Cardiac muscle cell (in vitro differentiated cells and primary cell): Measurements from ENCODE around the gene ZDHHC20. TPM values are rescaled to one million over a fixed set of nuclear protein-coding genes. Genes with fewer than 3 reads are reported as not detected.
A peak's percentile ranks its signal among the peaks of the same experiment; 100 is the strongest.
"Not testable (repeated sequence)": the region's sequence is repeated elsewhere in the genome, so short reads cannot be mapped to it uniquely, and the experiment has no call there.

ENCODE experiments used
- DNase-seq, 2 donors: peaks; one replicate each; pipeline versions ENCODE4 v3.0.0 to v3.0.0-alpha.2; 2010 to 2017; ENCODE audit warnings: low read depth in 1 of 2, low spot score in 1 of 2
- H3K27ac ChIP-seq: fragments of 200-600 bp; sonication (generic); 2 replicates; pipeline ENCODE4 v1.5.1; 2016
- H3K27me3 ChIP-seq: fragments of 200-600 bp; sonication (generic); 2 replicates; pipeline ENCODE4 v1.6.0; 2016; ENCODE audit warnings: control low read depth
- H3K36me3 ChIP-seq: fragments of 200-600 bp; sonication (generic); 2 replicates; pipeline ENCODE4 v1.5.1; 2016; ENCODE audit warnings: control low read depth
- H3K4me1 ChIP-seq: fragments of 200-600 bp; sonication (generic); 2 replicates; pipeline ENCODE4 v1.8.1; 2017; ENCODE audit warnings: low read depth, mild to moderate bottlenecking, mixed run types
- H3K4me3 ChIP-seq: fragments of 200-600 bp; sonication (generic); 2 replicates; pipeline ENCODE4 v1.5.1; 2016; ENCODE audit warnings: mild to moderate bottlenecking
- H3K9me3 ChIP-seq: fragments of 200-600 bp; sonication (generic); 2 replicates; pipeline ENCODE4 v1.5.1; 2017; ENCODE audit warnings: low read depth, mild to moderate bottlenecking, control low read depth
- polyA plus RNA-seq: library from polyadenylated mRNA; unstranded; fragments of >200 nt; fragmentation: Nextera tagmentation; extraction: Ambion mirVana; gene quantifications from 2 replicates; pipeline ENCODE4 v1.2.1, GENCODE V29; 2016
- total RNA-seq: library from RNA; depleted of rRNA; stranded (reverse); fragments of >200 nt; gene quantifications from 2 replicates; pipeline ENCODE4 v1.2.3, GENCODE V29; 2016
- TF ChIP-seq, protein P1 (sequence below): IDR thresholded peaks from 2 replicates; pipeline ENCODE4 v1.5.1; 2012; ENCODE audit warnings: low read depth, mild to moderate bottlenecking, low read length

The ZDHHC20 gene
- total and polyA plus RNA-seq, 2 experiments from 2014 or later = 28.8 to 38.5 TPM

DNA sequence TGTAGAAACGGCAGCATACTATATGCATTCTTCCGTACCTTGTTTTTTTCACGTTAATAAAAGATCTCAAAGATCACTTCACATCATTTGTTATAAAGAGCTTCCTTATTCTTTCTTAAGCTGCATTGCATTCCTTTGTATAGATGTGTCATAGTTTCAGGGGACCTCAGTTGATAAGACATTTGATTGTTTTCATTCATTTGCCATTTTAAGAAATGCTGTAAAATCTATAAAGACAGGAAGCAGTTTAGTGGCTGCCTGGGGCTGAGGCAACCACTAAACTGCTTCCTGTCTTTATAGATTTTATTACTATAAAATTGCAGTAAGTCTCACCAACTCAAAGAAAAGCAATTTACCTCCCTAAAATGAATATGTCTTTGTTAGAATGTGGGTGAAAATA, 59.4 kb downstream of the ZDHHC20 start:
- H3K27ac ChIP-seq = no peak overlapping the region

DNA sequence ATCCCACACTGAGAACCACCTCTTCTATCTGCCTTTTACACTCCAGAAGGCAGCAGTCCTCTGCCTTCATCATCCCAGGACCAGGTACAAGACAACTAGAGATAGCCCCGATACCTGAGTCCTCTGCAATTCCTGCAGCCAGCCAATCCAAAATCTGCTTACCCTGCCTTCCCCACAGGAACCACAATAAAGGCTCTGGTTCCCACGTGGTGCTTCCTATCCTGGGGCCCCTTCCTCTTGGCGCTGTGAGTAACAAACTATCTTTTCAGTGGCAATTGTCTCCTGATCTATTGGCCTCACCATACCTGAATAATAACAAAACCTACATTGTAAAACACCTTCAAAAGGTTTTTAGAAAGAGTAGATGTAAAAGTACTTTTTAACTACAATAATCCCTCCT, 63.1 kb downstream of the ZDHHC20 start:
- H3K4me1 ChIP-seq = no peaks in the 10 kb centered on the region
- TF ChIP-seq, protein P1, sequence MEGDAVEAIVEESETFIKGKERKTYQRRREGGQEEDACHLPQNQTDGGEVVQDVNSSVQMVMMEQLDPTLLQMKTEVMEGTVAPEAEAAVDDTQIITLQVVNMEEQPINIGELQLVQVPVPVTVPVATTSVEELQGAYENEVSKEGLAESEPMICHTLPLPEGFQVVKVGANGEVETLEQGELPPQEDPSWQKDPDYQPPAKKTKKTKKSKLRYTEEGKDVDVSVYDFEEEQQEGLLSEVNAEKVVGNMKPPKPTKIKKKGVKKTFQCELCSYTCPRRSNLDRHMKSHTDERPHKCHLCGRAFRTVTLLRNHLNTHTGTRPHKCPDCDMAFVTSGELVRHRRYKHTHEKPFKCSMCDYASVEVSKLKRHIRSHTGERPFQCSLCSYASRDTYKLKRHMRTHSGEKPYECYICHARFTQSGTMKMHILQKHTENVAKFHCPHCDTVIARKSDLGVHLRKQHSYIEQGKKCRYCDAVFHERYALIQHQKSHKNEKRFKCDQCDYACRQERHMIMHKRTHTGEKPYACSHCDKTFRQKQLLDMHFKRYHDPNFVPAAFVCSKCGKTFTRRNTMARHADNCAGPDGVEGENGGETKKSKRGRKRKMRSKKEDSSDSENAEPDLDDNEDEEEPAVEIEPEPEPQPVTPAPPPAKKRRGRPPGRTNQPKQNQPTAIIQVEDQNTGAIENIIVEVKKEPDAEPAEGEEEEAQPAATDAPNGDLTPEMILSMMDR = no peak
- H3K4me3 ChIP-seq = no peak overlapping the region
- H3K27ac ChIP-seq = no peak overlapping the region
- no peaks in the 10 kb centered on the region for H3K9me3 ChIP-seq
- peaks cover 14% of the 10 kb centered on the region for H3K36me3 ChIP-seq
- no peaks in the 10 kb centered on the region for H3K27me3 ChIP-seq
- no peak for DNase-seq

More for the DNA sequence above, 59.4 kb downstream of the ZDHHC20 start:
- Histone ChIP-seq H3K9me3 (no peaks in the 10 kb centered on the region), H3K4me3 (no peak overlapping the region), H3K27me3 (no peaks in the 10 kb centered on the region), H3K36me3 (peaks cover 17% of the 10 kb centered on the region), H3K4me1 (no peaks in the 10 kb centered on the region)
- TF ChIP-seq, protein P1 = no peak
- DNase-seq = peak in 1 of 2 donors; percentile 22

DNA sequence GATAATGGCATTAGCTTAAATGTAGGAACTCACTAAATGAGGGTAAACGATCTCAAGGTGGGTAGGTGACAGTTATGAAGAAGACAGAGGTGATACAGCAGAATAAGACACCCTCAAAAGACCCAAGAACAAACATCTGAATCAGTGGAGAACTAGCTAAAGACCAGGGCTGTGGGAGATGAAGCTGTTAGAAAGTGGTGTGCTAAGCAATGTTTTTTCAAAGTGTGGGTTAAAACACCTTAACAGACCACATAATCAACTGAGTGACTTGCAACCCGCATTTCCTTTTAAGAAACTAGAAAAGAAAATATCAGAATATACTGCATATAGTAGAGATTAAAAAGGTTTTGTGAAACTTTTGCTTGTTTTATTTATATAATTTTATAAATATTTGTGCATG, 70.0 kb downstream of the ZDHHC20 start:
- TF ChIP-seq, protein P1 = no peak
- no peaks in the 10 kb centered on the region for H3K9me3 ChIP-seq
- H3K27ac ChIP-seq = no peak overlapping the region
- peaks cover 27% of the 10 kb centered on the region for H3K36me3 ChIP-seq
- no peaks in the 10 kb centered on the region for H3K27me3 ChIP-seq
- no peak overlapping the region for H3K4me3 ChIP-seq
- no peak for DNase-seq
- no peaks in the 10 kb centered on the region for H3K4me1 ChIP-seq

DNA sequence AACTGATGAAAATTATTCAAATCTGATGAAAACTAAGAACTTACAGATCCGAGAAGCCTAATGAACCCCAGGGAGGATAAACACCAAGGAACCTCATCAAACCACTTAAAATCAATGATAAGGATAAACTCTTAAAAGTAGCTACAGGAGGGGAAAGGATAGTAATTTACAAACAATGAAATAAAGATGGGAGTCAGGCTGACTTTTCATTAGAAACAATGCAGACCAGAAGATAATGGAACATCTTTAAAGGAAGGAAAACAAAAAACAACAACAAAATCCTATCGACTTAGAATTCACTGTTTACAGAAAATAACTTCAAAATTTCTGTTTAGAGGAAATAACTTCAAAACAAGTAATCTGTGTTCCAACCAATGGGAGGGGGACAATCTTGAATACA, 73.4 kb downstream of the ZDHHC20 start:
- H3K9me3 ChIP-seq = no peaks in the 10 kb centered on the region
- no peak overlapping the region for H3K4me3 ChIP-seq
- no peak overlapping the region for H3K27ac ChIP-seq
- no peak for DNase-seq
- TF ChIP-seq, protein P1 = no peak
- no peaks in the 10 kb centered on the region for H3K4me1 ChIP-seq
- no peaks in the 10 kb centered on the region for H3K27me3 ChIP-seq
- peaks cover 38% of the 10 kb centered on the region for H3K36me3 ChIP-seq

DNA sequence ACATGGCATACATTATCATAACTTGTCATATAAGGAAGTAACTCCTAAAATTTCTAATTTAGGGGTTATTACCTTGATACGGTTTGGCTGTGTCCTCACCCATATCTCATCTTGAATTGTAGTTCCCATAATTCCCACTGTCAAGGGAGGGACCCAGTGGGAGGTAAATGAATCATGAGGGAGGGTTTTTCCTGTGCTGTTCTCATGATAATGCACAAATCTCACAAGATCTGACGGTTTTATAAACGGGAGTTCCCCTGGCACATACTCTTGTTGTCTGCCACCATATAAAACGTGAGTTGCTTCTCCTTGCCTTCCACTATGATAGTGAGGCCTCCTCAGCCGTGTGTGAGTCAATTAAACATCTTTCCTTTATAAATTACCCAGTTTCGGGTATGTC, 76.0 kb downstream of the ZDHHC20 start:
- Histone ChIP-seq H3K27ac (no peak overlapping the region), H3K4me3 (no peak overlapping the region), H3K4me1 (no peaks in the 10 kb centered on the region), H3K27me3 (no peaks in the 10 kb centered on the region), H3K9me3 (no peaks in the 10 kb centered on the region), H3K36me3 (peaks cover 40% of the 10 kb centered on the region)
- no peak for DNase-seq
- TF ChIP-seq, protein P1 = no peak

DNA sequence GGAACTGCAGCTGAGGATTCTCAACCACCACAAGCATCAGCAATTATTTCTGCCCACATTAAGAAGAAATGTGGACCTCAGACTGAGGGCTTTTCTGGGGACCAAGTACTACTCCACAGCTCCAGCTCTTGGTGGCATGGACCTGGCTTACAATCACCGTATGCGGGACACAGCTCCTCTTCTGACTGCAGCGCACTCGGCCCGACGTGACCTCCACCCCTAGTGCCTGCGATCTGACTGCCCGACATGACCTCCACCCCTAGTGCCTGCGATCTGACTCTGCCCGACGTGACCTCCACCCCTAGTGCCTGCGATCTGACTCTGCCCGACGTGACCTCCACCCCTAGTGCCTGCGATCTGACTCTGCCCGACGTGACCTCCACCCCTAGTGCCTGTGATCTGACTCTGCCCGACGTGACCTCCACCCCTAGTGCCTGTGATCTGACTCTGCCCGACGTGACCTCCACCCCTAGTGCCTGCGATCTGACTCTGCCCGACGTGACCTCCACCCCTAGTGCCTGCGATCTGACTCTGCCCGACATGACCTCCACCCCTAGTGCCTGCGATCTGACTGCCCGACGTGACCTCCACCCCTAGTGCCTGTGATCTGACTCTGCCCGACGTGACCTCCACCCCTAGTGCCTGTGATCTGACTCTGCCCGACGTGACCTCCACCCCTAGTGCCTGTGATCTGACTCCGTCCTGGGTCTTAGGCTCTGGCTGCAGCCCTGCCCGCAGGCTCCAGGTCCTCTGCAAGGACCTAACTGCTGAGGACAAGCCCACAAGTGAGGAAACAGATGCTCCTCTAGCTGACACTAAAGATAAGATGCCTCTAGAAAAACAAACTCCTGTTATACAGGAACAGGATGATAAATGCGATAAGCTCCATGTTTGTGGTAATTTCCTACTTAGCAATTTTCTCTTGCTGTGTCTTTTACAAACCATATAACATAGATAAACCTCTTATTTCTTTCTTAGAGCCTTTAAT, 81.8 kb downstream of the ZDHHC20 start:
- peaks cover 46% of the 10 kb centered on the region for H3K36me3 ChIP-seq
- H3K27ac ChIP-seq, H3K27me3 ChIP-seq, H3K4me3 ChIP-seq, DNase-seq, H3K9me3 ChIP-seq, H3K4me1 ChIP-seq: not testable (repeated sequence)
